Ishikawa (cell line): Measurements from ENCODE around the gene N4BP3.

Experiments
- CEBPB ChIP-seq: IDR thresholded peaks from 2 replicates; pipeline ENCODE4 v1.6.1; 2012
- CREB1 ChIP-seq: IDR thresholded peaks from 2 replicates; pipeline ENCODE4 v1.6.1; 2012; ENCODE audit warnings: low read depth
- EGR1 ChIP-seq: IDR thresholded peaks from 2 replicates; pipeline ENCODE4 v1.6.1; 2012
- EP300 ChIP-seq: IDR thresholded peaks from 2 replicates; pipeline ENCODE4 v1.6.1; 2012; ENCODE audit warnings: borderline replicate concordance
- FOXM1 ChIP-seq: IDR thresholded peaks from 2 replicates; pipeline ENCODE4 v1.6.1; 2012; ENCODE audit warnings: low read depth, borderline replicate concordance
- NFIC ChIP-seq: IDR thresholded peaks from 2 replicates; pipeline ENCODE4 v1.6.1; 2012
- RAD21 ChIP-seq: IDR thresholded peaks from 2 replicates; pipeline ENCODE4 v1.6.1; 2012; ENCODE audit warnings: low read depth
- TAF1 ChIP-seq: IDR thresholded peaks from 2 replicates; pipeline ENCODE4 v1.6.1; 2012; ENCODE audit warnings: low read depth, mild to moderate bottlenecking
- TCF12 ChIP-seq: IDR thresholded peaks from 2 replicates; pipeline ENCODE4 v1.6.1; 2012; ENCODE audit warnings: low read depth
- TEAD4 ChIP-seq: IDR thresholded peaks from 2 replicates; pipeline ENCODE4 v1.6.1; 2012
- YY1 ChIP-seq: IDR thresholded peaks from 2 replicates; pipeline ENCODE4 v1.6.1; 2012; ENCODE audit warnings: low read depth
- ZBTB7A ChIP-seq: IDR thresholded peaks from 2 replicates; pipeline ENCODE4 v1.6.1; 2012; ENCODE audit warnings: low read depth
- TF ChIP-seq, protein P1 (sequence below): IDR thresholded peaks from 2 replicates; pipeline ENCODE4 v1.6.1; 2012
- TF ChIP-seq, protein P2 (sequence below): IDR thresholded peaks from 2 replicates; pipeline ENCODE4 v1.6.1; 2012
- TF ChIP-seq, protein P3 (sequence below): IDR thresholded peaks from 2 replicates; pipeline ENCODE4 v1.6.1; 2012; ENCODE audit warnings: low read depth, mild to moderate bottlenecking

The N4BP3 gene

DNA sequence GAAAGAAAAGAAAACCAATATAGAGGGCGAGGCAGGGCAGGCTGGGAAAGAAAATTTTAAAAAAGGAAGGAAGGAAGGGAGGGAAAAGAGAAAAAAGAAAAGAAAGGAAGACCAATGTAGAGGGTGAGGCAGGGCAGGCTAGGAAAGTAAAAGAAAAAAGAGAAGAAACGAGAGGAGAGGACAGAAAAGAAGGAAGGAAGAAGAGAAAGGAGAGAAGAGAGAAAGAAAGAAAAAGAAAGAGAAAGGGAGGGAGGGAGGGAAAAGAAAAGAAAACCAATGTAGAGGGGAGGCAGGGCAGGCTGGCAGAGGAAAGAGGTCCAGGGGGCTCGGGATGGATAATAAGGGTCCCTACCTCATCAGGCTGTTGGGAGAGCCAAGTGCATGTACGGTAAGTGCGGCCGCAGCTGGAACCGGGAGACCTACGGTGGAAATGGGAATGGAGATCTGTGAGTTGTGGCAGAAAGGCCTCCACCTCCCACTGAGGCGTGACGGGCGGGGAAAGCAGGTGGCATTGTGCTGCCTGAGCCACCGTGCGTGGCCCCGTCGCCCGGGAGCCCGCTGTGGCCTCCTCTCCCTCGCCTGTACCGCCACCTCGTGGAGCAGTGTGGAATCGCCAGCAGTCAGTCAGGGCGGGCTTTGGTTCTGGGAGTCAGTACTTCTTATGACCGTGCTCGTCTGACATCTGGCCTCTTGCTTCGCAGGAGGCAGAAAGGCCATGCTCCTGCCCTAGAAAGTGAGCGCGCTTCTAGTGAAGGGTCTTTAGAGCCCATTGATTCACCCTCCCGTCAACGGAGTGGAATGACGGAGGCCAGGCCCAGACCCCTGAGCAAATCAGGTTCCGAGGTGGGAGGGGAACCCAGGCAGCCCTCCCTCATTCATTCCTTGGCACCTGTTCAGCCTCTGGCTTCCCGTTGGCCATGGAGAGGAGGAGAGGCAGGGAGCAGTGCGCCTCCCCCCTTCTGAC, 50.7 kb downstream of the N4BP3 start:
- TF ChIP-seq FOXM1 = no peak
- no peak for TF ChIP-seq TCF12
- TF ChIP-seq, protein P1, sequence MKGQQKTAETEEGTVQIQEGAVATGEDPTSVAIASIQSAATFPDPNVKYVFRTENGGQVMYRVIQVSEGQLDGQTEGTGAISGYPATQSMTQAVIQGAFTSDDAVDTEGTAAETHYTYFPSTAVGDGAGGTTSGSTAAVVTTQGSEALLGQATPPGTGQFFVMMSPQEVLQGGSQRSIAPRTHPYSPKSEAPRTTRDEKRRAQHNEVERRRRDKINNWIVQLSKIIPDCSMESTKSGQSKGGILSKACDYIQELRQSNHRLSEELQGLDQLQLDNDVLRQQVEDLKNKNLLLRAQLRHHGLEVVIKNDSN = no peak
- peak; percentile 97 for TF ChIP-seq RAD21
- TF ChIP-seq, protein P2, sequence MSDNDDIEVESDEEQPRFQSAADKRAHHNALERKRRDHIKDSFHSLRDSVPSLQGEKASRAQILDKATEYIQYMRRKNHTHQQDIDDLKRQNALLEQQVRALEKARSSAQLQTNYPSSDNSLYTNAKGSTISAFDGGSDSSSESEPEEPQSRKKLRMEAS = peak; percentile 84
- TF ChIP-seq, protein P3, sequence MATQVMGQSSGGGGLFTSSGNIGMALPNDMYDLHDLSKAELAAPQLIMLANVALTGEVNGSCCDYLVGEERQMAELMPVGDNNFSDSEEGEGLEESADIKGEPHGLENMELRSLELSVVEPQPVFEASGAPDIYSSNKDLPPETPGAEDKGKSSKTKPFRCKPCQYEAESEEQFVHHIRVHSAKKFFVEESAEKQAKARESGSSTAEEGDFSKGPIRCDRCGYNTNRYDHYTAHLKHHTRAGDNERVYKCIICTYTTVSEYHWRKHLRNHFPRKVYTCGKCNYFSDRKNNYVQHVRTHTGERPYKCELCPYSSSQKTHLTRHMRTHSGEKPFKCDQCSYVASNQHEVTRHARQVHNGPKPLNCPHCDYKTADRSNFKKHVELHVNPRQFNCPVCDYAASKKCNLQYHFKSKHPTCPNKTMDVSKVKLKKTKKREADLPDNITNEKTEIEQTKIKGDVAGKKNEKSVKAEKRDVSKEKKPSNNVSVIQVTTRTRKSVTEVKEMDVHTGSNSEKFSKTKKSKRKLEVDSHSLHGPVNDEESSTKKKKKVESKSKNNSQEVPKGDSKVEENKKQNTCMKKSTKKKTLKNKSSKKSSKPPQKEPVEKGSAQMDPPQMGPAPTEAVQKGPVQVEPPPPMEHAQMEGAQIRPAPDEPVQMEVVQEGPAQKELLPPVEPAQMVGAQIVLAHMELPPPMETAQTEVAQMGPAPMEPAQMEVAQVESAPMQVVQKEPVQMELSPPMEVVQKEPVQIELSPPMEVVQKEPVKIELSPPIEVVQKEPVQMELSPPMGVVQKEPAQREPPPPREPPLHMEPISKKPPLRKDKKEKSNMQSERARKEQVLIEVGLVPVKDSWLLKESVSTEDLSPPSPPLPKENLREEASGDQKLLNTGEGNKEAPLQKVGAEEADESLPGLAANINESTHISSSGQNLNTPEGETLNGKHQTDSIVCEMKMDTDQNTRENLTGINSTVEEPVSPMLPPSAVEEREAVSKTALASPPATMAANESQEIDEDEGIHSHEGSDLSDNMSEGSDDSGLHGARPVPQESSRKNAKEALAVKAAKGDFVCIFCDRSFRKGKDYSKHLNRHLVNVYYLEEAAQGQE = no peak
- no peak for TF ChIP-seq EGR1
- TF ChIP-seq TAF1 = no peak
- TF ChIP-seq CEBPB = no peak

DNA sequence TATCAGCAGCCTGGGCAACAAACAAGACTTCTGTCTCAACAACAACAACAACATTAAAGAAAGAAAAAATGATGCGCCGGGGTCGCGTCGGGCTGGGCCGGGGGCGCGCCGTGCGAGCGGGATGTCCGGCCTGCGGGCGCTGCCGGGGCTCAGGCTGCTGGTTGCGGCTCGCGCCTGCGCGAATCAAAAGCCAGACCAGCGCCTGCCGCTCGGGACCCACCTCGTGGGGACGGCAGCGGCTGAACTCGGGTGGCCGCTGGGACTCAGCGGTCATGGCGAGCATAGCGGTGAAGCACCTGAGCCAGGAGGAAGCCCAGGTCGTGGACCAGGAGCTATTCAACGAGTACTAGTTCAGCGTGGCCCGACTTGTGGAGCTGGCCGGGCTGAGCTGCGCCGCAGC, 52.2 kb downstream of the N4BP3 start:
- TF ChIP-seq, protein P2 = no peak
- TF ChIP-seq EGR1 = no peak

DNA sequence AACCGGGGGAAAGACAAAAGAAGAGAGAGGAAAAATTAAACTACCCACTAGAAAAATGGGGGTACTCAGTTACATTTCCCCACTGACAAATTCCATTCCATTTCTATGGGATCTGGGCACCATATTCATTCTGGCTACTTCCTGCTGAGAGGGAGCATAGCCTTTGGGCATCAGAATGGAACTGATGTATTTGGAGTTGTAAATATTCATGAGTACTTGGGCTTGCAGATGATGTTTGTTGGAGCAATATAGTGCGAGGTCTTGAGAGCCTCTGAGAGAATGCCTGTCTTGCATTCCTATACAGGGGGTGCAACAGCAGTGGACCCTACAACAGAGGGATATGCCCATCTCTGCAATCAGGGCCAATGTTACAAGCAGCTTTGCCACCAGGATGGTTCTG, 57.1 kb downstream of the N4BP3 start:
- no peak for TF ChIP-seq ZBTB7A
- no peak for TF ChIP-seq EP300
- TF ChIP-seq YY1 = no peak

DNA sequence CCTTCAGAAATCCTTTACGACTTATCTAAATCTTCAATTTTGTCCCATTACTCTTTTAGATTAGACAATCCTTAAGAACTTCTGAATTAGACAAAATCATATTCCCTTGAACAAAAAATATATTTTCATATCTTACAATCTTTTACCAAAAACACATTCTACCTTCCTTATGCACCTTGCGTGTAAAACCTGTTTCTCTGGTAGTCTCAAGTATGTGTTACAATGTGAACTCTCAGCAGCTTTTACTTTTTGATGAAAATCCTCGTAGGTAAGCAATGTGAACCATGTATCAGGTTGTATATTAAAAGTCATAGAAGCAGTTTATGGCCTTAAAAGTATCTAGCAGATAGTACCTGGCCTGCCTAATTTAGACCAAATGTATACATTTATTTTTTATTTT, 61.1 kb downstream of the N4BP3 start:
- TF ChIP-seq FOXM1 (no peak), ZBTB7A (no peak), CEBPB (no peak), TAF1 (no peak), EP300 (no peak), RAD21 (no peak), TEAD4 (no peak), CREB1 (no peak), TCF12 (no peak), EGR1 (no peak), YY1 (no peak), NFIC (no peak)
- TF ChIP-seq, protein P3 = no peak
- TF ChIP-seq, protein P2 = no peak
- TF ChIP-seq, protein P1 = no peak
